ENCODE measurements around the gene MRPL22. TPM values are rescaled to one million over a fixed set of nuclear protein-coding genes. Genes with fewer than 3 reads are reported as not detected.
A peak's percentile ranks its signal among the peaks of the same experiment; 100 is the strongest.
"Not testable (repeated sequence)": the region's sequence is repeated elsewhere in the genome, so short reads cannot be mapped to it uniquely, and the experiment has no call there.

MRPL22 gene
- total and polyA plus RNA-seq, 8 donors = 1.3 to 63.4 (median 10.1) TPM; not detected in 1

GRCh38 chr5:154997746-154998145 lies 56.9 kb downstream of the MRPL22 start:
- no peaks in the 10 kb centered on the region for H3K36me3 ChIP-seq
- H3K27me3 ChIP-seq = peaks cover 0 to 6% (median 0%) of the 10 kb centered on the region in 3 donors
- DNase-seq = no peak
- H3K9me3 ChIP-seq = no peaks in the 10 kb centered on the region
- TF ChIP-seq EP300 (IDR thresholded peaks at IDR 0.05) (no peak), POLR2A (IDR thresholded peaks at IDR 0.05) (no peak), CTCF (IDR thresholded peaks at IDR 0.05) (no peak), POLR2AphosphoS5 (IDR thresholded peaks at IDR 0.05) (no peak)
- no peaks in the 10 kb centered on the region for H3K4me1 ChIP-seq
- H3K4me3 ChIP-seq = no peak overlapping the region
- H3K27ac ChIP-seq = no peak overlapping the region
- intact Hi-C loops (cut with DNase I; ENCODE audit: low total_unique reads) = no loop called here
- WGBS, 5 donors = 50 to 82% (median 73%) methylated on average over 5 of the region's 5 CpGs

GRCh38 chr5:154999865-155000264 lies 59.0 kb downstream of the MRPL22 start:
- H3K36me3 ChIP-seq = no peaks in the 10 kb centered on the region
- TF ChIP-seq EP300 (IDR thresholded peaks at IDR 0.05) = no peak
- TF ChIP-seq POLR2A (IDR thresholded peaks at IDR 0.05) = no peak
- TF ChIP-seq POLR2AphosphoS5 (IDR thresholded peaks at IDR 0.05) = no peak
- TF ChIP-seq CTCF (IDR thresholded peaks at IDR 0.05) = no peak
- DNase-seq = no peak
- no peaks in the 10 kb centered on the region for H3K9me3 ChIP-seq
- H3K27ac ChIP-seq = no peak overlapping the region
- intact Hi-C loops (cut with DNase I; ENCODE audit: low total_unique reads) = no loop called here
- H3K4me1 ChIP-seq = no peaks in the 10 kb centered on the region
- WGBS, 5 donors = 75 to 92% (median 86%) methylated on average over 5 of the region's 5 CpGs
- H3K27me3 ChIP-seq = peaks cover 0 to 6% (median 0%) of the 10 kb centered on the region in 3 donors
- H3K4me3 ChIP-seq = no peak overlapping the region

- TF ChIP-seq POLR2A (IDR thresholded peaks at IDR 0.05) (no peak), EP300 (IDR thresholded peaks at IDR 0.05) (no peak), CTCF (IDR thresholded peaks at IDR 0.05) (no peak), POLR2AphosphoS5 (IDR thresholded peaks at IDR 0.05) (no peak)
- no peak overlapping the region for H3K27ac ChIP-seq
- no peak overlapping the region for H3K4me3 ChIP-seq
- H3K9me3 ChIP-seq = no peaks in the 10 kb centered on the region
- peaks cover 0 to 4% (median 0%) of the 10 kb centered on the region in 3 donors for H3K27me3 ChIP-seq
- DNase-seq = no peak
- no peaks in the 10 kb centered on the region for H3K36me3 ChIP-seq
- 78 to 91% (median 85%) methylated on average over 4 of the region's 4 CpGs for WGBS, 5 donors
- H3K4me1 ChIP-seq = no peaks in the 10 kb centered on the region
- intact Hi-C loops (cut with DNase I; ENCODE audit: low total_unique reads) = no loop called here
These were observed 60.6 kb downstream of the MRPL22 start for GRCh38 chr5:155001523-155001922.

GRCh38 chr5:155002722-155003121 lies 61.8 kb downstream of the MRPL22 start:
- H3K36me3 ChIP-seq; DNase-seq; H3K27me3 ChIP-seq; H3K4me3 ChIP-seq; intact Hi-C loops (cut with DNase I; ENCODE audit: low total_unique reads); H3K4me1 ChIP-seq; H3K9me3 ChIP-seq; H3K27ac ChIP-seq: not testable (repeated sequence)
- WGBS, 5 donors = 69 to 94% (median 87%) methylated on average over 4 of the region's 4 CpGs

GRCh38 chr5:155004138-155004744 lies 63.4 kb downstream of the MRPL22 start:
- DNase-seq = peak in 1 of 2 donors; percentile 27
- Histone ChIP-seq H3K36me3 (no peaks in the 10 kb centered on the region), H3K4me1 (no peaks in the 10 kb centered on the region), H3K27me3 (no peaks in the 10 kb centered on the region), H3K27ac (no peak overlapping the region), H3K4me3 (no peak overlapping the region), H3K9me3 (no peaks in the 10 kb centered on the region)
- 71 to 92% (median 82%) methylated on average over 7 to 11 of the region's 11 CpGs for WGBS, 5 donors
- TF ChIP-seq CTCF (IDR thresholded peaks at IDR 0.05) (peak in 2 of 7 experiments; percentile 16 to 18), EP300 (IDR thresholded peaks at IDR 0.05) (no peak), POLR2A (IDR thresholded peaks at IDR 0.05) (no peak), POLR2AphosphoS5 (IDR thresholded peaks at IDR 0.05) (no peak)
- intact Hi-C loops (cut with DNase I; ENCODE audit: low total_unique reads) = no loop called here

GRCh38 chr5:155006265-155006664 lies 65.4 kb downstream of the MRPL22 start:
- intact Hi-C loops (cut with DNase I; ENCODE audit: low total_unique reads); H3K9me3 ChIP-seq; H3K27me3 ChIP-seq; H3K4me1 ChIP-seq; H3K36me3 ChIP-seq; H3K4me3 ChIP-seq; H3K27ac ChIP-seq; DNase-seq: not testable (repeated sequence)
- WGBS, 5 donors = 83 to 100% (median 88%) methylated on average over 1 of the region's 1 CpG

Data from stomach (tissue), 9 donors.